HG03108 (cell line): ENCODE data around the gene FBN2.
"Not testable (repeated sequence)": the region's sequence is repeated elsewhere in the genome, so short reads cannot be mapped to it uniquely, and the experiment has no call there.

ENCODE experiments used
- ATAC-seq: cut with Tn5 transposase; IDR thresholded peaks from one replicate; pipeline ENCODE4 v1.9.1; 2021; ENCODE audit warnings: moderate library complexity; ENCODE audit not compliant: unreplicated experiment

Gene FBN2

GRCh38 chr5:128535251-128535650 lies 2.8 kb downstream of the FBN2 start:
- no peak for ATAC-seq

GRCh38 chr5:128534726-128535125 lies 3.3 kb downstream of the FBN2 start:
- ATAC-seq: no peak

- no peak for ATAC-seq
Observed at GRCh38 chr5:128532776-128533175, 5.3 kb downstream of the FBN2 start.

GRCh38 chr5:128532127-128532526 lies 5.9 kb downstream of the FBN2 start:
- no peak for ATAC-seq

GRCh38 chr5:128528637-128529255 lies 9.3 kb downstream of the FBN2 start:
- no peak for ATAC-seq

- ATAC-seq: no peak
Observed at GRCh38 chr5:128528126-128528525, 9.9 kb downstream of the FBN2 start.

GRCh38 chr5:128527077-128527476 lies 11.0 kb downstream of the FBN2 start:
- no peak for ATAC-seq

- no peak for ATAC-seq
Observed at GRCh38 chr5:128522336-128522735, 15.7 kb downstream of the FBN2 start.

GRCh38 chr5:128519827-128520226 lies 18.2 kb downstream of the FBN2 start:
- ATAC-seq: no peak

- ATAC-seq: no peak
Observed at GRCh38 chr5:128516978-128517377, 21.1 kb downstream of the FBN2 start.

- ATAC-seq: no peak
Observed at GRCh38 chr5:128513806-128514205, 24.2 kb downstream of the FBN2 start.

GRCh38 chr5:128512894-128513293 lies 25.2 kb downstream of the FBN2 start:
- ATAC-seq: no peak

GRCh38 chr5:128506643-128507042 lies 31.4 kb downstream of the FBN2 start:
- no peak for ATAC-seq

- ATAC-seq: not testable (repeated sequence)
Observed at GRCh38 chr5:128503727-128504126, 34.3 kb downstream of the FBN2 start.

- ATAC-seq: no peak
Observed at GRCh38 chr5:128498844-128499455, 39.1 kb downstream of the FBN2 start.

- no peak for ATAC-seq
Observed at GRCh38 chr5:128494516-128494915, 43.5 kb downstream of the FBN2 start.

- no peak for ATAC-seq
Observed at GRCh38 chr5:128493657-128494329, 44.3 kb downstream of the FBN2 start.

GRCh38 chr5:128491291-128491690 lies 46.8 kb downstream of the FBN2 start:
- ATAC-seq: no peak

GRCh38 chr5:128490761-128491160 lies 47.3 kb downstream of the FBN2 start:
- ATAC-seq: no peak

- ATAC-seq: no peak
Observed at GRCh38 chr5:128487041-128487440, 51.0 kb downstream of the FBN2 start.

- ATAC-seq: no peak
Observed at GRCh38 chr5:128483738-128484137, 54.3 kb downstream of the FBN2 start.

- ATAC-seq: no peak
Observed at GRCh38 chr5:128480906-128481633, 57.0 kb downstream of the FBN2 start.
